ENCODE data around the gene CFD. TPM values are rescaled to one million over a fixed set of nuclear protein-coding genes. Genes with fewer than 3 reads are reported as not detected.
A peak's percentile ranks its signal among the peaks of the same experiment; 100 is the strongest.

The CFD gene
- total and polyA plus RNA-seq, 4 donors: 4.5 to 20.2 (median 13.6) TPM

GRCh38 chr19:899336-900042, 40.0 kb downstream of the CFD start:
- Histone ChIP-seq H3K9ac (ENCODE audit: low read depth in 1 of 2, low read length in 2 of 2) (no peak overlapping the region), H3K27ac (ENCODE audit: low read depth in 1 of 2, low read length in 2 of 2) (no peak overlapping the region), H3K4me3 (ENCODE audit: low read depth in 1 of 3, low read length in 3 of 3) (no peak overlapping the region), H3K9me3 (ENCODE audit: control insufficient read depth in 4 of 4, low read length in 3 of 4) (no peaks in the 10 kb centered on the region), H3K27me3 (ENCODE audit: control insufficient read depth in 4 of 4, insufficient read depth in 4 of 4, low read length in 3 of 4) (no peaks in the 10 kb centered on the region), H3K36me3 (ENCODE audit: control insufficient read depth in 4 of 4, insufficient read depth in 3 of 4, low read depth in 1 of 4, low read length in 3 of 4) (peaks cover 0 to 13% (median 4%) of the 10 kb centered on the region in 4 donors), H3K4me1 (ENCODE audit: control insufficient read depth in 4 of 4, insufficient read depth in 4 of 4, low read length in 3 of 4) (peaks cover 7 to 11% (median 9%) of the 10 kb centered on the region in 4 donors)
- TF ChIP-seq, protein P1, sequence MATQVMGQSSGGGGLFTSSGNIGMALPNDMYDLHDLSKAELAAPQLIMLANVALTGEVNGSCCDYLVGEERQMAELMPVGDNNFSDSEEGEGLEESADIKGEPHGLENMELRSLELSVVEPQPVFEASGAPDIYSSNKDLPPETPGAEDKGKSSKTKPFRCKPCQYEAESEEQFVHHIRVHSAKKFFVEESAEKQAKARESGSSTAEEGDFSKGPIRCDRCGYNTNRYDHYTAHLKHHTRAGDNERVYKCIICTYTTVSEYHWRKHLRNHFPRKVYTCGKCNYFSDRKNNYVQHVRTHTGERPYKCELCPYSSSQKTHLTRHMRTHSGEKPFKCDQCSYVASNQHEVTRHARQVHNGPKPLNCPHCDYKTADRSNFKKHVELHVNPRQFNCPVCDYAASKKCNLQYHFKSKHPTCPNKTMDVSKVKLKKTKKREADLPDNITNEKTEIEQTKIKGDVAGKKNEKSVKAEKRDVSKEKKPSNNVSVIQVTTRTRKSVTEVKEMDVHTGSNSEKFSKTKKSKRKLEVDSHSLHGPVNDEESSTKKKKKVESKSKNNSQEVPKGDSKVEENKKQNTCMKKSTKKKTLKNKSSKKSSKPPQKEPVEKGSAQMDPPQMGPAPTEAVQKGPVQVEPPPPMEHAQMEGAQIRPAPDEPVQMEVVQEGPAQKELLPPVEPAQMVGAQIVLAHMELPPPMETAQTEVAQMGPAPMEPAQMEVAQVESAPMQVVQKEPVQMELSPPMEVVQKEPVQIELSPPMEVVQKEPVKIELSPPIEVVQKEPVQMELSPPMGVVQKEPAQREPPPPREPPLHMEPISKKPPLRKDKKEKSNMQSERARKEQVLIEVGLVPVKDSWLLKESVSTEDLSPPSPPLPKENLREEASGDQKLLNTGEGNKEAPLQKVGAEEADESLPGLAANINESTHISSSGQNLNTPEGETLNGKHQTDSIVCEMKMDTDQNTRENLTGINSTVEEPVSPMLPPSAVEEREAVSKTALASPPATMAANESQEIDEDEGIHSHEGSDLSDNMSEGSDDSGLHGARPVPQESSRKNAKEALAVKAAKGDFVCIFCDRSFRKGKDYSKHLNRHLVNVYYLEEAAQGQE (IDR thresholded peaks at IDR 0.05): no peak
- TF ChIP-seq EGR1 (IDR thresholded peaks at IDR 0.05; ENCODE audit: low read depth in 2 of 2): no peak
- TF ChIP-seq RAD21 (IDR thresholded peaks at IDR 0.05): no peak
- 92% methylated on average over 32 of the region's 32 CpGs for WGBS
- DNase-seq (ENCODE audit: low spot score): no peak

GRCh38 chr19:900043-900301, 40.5 kb downstream of the CFD start:
- no peak for TF ChIP-seq NR2F2 (IDR thresholded peaks at IDR 0.05)
- no peak for TF ChIP-seq MAX (IDR thresholded peaks at IDR 0.05)
- no peak for TF ChIP-seq RXRA (IDR thresholded peaks at IDR 0.05)
- no peak for TF ChIP-seq EGR1 (IDR thresholded peaks at IDR 0.05; ENCODE audit: low read depth in 2 of 2)
- no peak for TF ChIP-seq SP1 (IDR thresholded peaks at IDR 0.05)
- TF ChIP-seq FOXA2 (IDR thresholded peaks at IDR 0.05): no peak
- TF ChIP-seq RAD21 (IDR thresholded peaks at IDR 0.05): no peak
- H3K9me3 ChIP-seq (ENCODE audit: control insufficient read depth in 4 of 4, low read length in 3 of 4): no peaks in the 10 kb centered on the region
- H3K36me3 ChIP-seq (ENCODE audit: control insufficient read depth in 4 of 4, insufficient read depth in 3 of 4, low read depth in 1 of 4, low read length in 3 of 4): peaks cover 0 to 13% (median 4%) of the 10 kb centered on the region in 4 donors
- no peak overlapping the region for H3K27ac ChIP-seq (ENCODE audit: low read depth in 1 of 2, low read length in 2 of 2)
- DNase-seq (ENCODE audit: low spot score): peak; percentile 52
- no peaks in the 10 kb centered on the region for H3K27me3 ChIP-seq (ENCODE audit: control insufficient read depth in 4 of 4, insufficient read depth in 4 of 4, low read length in 3 of 4)
- H3K9ac ChIP-seq (ENCODE audit: low read depth in 1 of 2, low read length in 2 of 2): no peak overlapping the region
- peaks cover 7 to 11% (median 9%) of the 10 kb centered on the region in 4 donors for H3K4me1 ChIP-seq (ENCODE audit: control insufficient read depth in 4 of 4, insufficient read depth in 4 of 4, low read length in 3 of 4)
- WGBS: 91% methylated on average over 15 of the region's 15 CpGs
- H3K4me3 ChIP-seq (ENCODE audit: low read depth in 1 of 3, low read length in 3 of 3): no peak overlapping the region

- Histone ChIP-seq H3K36me3 (ENCODE audit: control insufficient read depth in 4 of 4, insufficient read depth in 3 of 4, low read depth in 1 of 4, low read length in 3 of 4) (peaks cover 0 to 13% (median 4%) of the 10 kb centered on the region in 4 donors), H3K27ac (ENCODE audit: low read depth in 1 of 2, low read length in 2 of 2) (no peak overlapping the region), H3K9ac (ENCODE audit: low read depth in 1 of 2, low read length in 2 of 2) (no peak overlapping the region), H3K27me3 (ENCODE audit: control insufficient read depth in 4 of 4, insufficient read depth in 4 of 4, low read length in 3 of 4) (no peaks in the 10 kb centered on the region), H3K4me1 (ENCODE audit: control insufficient read depth in 4 of 4, insufficient read depth in 4 of 4, low read length in 3 of 4) (peaks cover 7 to 11% (median 9%) of the 10 kb centered on the region in 4 donors), H3K9me3 (ENCODE audit: control insufficient read depth in 4 of 4, low read length in 3 of 4) (no peaks in the 10 kb centered on the region), H3K4me3 (ENCODE audit: low read depth in 1 of 3, low read length in 3 of 3) (no peak overlapping the region)
- TF ChIP-seq RXRA (IDR thresholded peaks at IDR 0.05): no peak
- TF ChIP-seq, protein P2, sequence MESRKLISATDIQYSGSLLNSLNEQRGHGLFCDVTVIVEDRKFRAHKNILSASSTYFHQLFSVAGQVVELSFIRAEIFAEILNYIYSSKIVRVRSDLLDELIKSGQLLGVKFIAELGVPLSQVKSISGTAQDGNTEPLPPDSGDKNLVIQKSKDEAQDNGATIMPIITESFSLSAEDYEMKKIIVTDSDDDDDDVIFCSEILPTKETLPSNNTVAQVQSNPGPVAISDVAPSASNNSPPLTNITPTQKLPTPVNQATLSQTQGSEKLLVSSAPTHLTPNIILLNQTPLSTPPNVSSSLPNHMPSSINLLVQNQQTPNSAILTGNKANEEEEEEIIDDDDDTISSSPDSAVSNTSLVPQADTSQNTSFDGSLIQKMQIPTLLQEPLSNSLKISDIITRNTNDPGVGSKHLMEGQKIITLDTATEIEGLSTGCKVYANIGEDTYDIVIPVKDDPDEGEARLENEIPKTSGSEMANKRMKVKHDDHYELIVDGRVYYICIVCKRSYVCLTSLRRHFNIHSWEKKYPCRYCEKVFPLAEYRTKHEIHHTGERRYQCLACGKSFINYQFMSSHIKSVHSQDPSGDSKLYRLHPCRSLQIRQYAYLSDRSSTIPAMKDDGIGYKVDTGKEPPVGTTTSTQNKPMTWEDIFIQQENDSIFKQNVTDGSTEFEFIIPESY (IDR thresholded peaks at IDR 0.05): no peak
- no peak for TF ChIP-seq CTCF (IDR thresholded peaks at IDR 0.05; ENCODE audit: low read depth, low read length, missing input control)
- no peak for TF ChIP-seq EGR1 (IDR thresholded peaks at IDR 0.05; ENCODE audit: low read depth in 2 of 2)
- no peak for TF ChIP-seq FOXA2 (IDR thresholded peaks at IDR 0.05)
- TF ChIP-seq YY1 (IDR thresholded peaks at IDR 0.05): no peak
- no peak for TF ChIP-seq HNF4G (IDR thresholded peaks at IDR 0.05)
- TF ChIP-seq TAF1 (conservative IDR thresholded peaks at IDR 0.05): no peak
- TF ChIP-seq MAX (IDR thresholded peaks at IDR 0.05): no peak
- no peak for TF ChIP-seq JUND (IDR thresholded peaks at IDR 0.05)
- no peak for TF ChIP-seq HNF4A (conservative IDR thresholded peaks at IDR 0.05)
- TF ChIP-seq FOXA1 (IDR thresholded peaks at IDR 0.05): no peak
- DNase-seq (ENCODE audit: low spot score): peak; percentile 78
- WGBS: 84% methylated on average over 30 of the region's 30 CpGs
Observed at GRCh38 chr19:900302-901111, 41.0 kb downstream of the CFD start.
